IPS DF 6.9 (cell line): ENCODE results near the gene SLC38A6.

Experiments
- DNase-seq: peaks from one replicate; pipeline ENCODE4 v3.0.0-alpha.2; 2013; ENCODE audit warnings: low read depth, low spot score
- H3K27ac ChIP-seq: one replicate; pipeline ENCODE4 v1.5.1; 2013; ENCODE audit warnings: low read length, control low read depth
- H3K27me3 ChIP-seq: 2 replicates; pipeline ENCODE4 v1.6.1; 2013; ENCODE audit warnings: mild to moderate bottlenecking, low read length; ENCODE audit not compliant: control insufficient read depth, insufficient read depth
- H3K36me3 ChIP-seq: 2 replicates; pipeline ENCODE4 v1.6.1; 2013; ENCODE audit warnings: low read length; ENCODE audit not compliant: control insufficient read depth, insufficient read depth
- H3K4me1 ChIP-seq: 2 replicates; pipeline ENCODE4 v1.6.1; 2013; ENCODE audit warnings: low read length; ENCODE audit not compliant: control insufficient read depth, insufficient read depth
- H3K4me3 ChIP-seq: 2 replicates; pipeline ENCODE4 v1.5.1; 2013; ENCODE audit warnings: mild to moderate bottlenecking, low read length
- H3K9me3 ChIP-seq: 2 replicates; pipeline ENCODE4 v1.6.1; 2013; ENCODE audit warnings: low read length, inconsistent platforms; ENCODE audit not compliant: control insufficient read depth, insufficient read depth
- WGBS: extraction: QIAGEN DNeasy Blood & Tissue Kit; methylation state at CpG from one replicate; pipeline ENCODE4 v1.1.7; 2013; ENCODE audit warnings: mixed read lengths, missing lambda C conversion rate; ENCODE audit not compliant: insufficient read length, insufficient coverage; 5-methylcytosine and 5-hydroxymethylcytosine counted together

Gene SLC38A6

GRCh38 chr14:60980811-60981632 is at the start of gene SLC38A6, which contains the start of gene TRMT5:
Gene SLC38A6, plus strand, starts transcription at chr14:60981245. Its CDS starts 33 bp downstream, at chr14:60981278.
Gene TRMT5, minus strand, starts transcription at chr14:60981079. Its CDS starts 106 bp downstream, at chr14:60980973.
- H3K4me3 ChIP-seq: peak within 1 kb of the TSS; percentile 66
- H3K4me1 ChIP-seq: no peaks in the 10 kb centered on the region
- no peaks in the 10 kb centered on the region for H3K36me3 ChIP-seq
- no CpG with 5 or more reads among the region's 59 CpGs for WGBS
- H3K27ac ChIP-seq: no peak within 1 kb of the TSS
- no peaks in the 10 kb centered on the region for H3K27me3 ChIP-seq
- DNase-seq: peak; percentile 73
- H3K9me3 ChIP-seq: no peaks in the 10 kb centered on the region

DNA sequence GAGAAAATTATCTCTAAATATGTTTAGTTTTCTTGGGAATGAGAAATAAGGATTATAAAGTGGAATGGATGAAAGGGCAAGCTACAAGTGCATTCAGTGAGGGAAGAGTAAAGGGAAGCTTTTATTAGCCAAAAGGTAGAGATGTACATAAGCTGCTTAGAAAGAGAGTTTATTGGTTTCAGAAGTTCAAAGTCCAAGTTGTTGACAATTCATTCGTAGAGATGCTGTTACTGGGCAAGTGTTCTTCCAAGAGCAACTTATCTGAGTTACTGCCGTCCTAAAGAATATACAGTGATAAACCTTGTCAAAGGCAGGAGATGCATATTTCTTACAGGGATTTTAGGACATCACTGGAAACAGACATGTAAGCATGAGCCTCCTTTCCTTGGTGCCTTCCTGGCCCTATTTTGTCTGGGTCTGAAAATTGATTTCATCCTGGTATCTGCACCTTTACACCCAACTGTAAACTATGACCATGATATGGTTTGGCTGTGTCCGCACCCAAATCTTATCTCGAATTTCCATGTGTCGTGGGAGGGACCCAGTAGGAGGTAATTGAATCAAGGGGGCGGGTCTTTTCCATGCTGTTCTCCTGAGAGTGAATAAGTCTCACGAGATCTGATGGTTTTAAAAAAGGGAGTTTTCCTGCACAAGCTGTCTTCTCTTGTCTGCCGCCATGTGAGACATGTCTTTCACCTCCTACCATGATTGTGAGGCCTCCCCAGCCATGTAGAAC is 47.0 kb upstream of the SLC38A6 start:
- no CpG with 5 or more reads among the region's 8 CpGs for WGBS
- Histone ChIP-seq H3K9me3 (no peaks in the 10 kb centered on the region), H3K27ac (no peak overlapping the region), H3K4me3 (no peak overlapping the region), H3K27me3 (no peaks in the 10 kb centered on the region), H3K36me3 (no peaks in the 10 kb centered on the region), H3K4me1 (no peaks in the 10 kb centered on the region)
- no peak for DNase-seq

DNA sequence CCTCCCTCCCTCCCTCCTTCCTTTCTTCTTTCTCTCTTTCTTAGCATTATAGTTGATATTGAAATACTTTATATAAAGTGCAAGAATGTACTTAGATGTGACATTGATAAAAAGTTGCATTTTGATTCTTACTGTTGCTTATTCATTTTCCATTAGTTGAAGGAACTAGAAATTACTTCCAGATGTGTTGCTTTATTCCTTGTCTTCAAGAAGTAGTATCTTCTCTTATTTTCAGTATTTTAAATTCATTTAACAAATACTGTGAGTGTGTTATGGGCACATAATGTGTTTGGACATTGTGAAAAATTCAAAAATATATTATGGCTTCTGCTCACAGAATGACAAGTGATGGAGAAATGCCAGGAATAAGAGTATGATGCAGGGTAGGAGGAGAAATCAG is 45.7 kb upstream of the SLC38A6 start:
- Histone ChIP-seq H3K36me3 (no peaks in the 10 kb centered on the region), H3K4me1 (no peaks in the 10 kb centered on the region), H3K9me3 (no peaks in the 10 kb centered on the region), H3K4me3 (no peak overlapping the region), H3K27ac (no peak overlapping the region), H3K27me3 (no peaks in the 10 kb centered on the region)
- no peak for DNase-seq

DNA sequence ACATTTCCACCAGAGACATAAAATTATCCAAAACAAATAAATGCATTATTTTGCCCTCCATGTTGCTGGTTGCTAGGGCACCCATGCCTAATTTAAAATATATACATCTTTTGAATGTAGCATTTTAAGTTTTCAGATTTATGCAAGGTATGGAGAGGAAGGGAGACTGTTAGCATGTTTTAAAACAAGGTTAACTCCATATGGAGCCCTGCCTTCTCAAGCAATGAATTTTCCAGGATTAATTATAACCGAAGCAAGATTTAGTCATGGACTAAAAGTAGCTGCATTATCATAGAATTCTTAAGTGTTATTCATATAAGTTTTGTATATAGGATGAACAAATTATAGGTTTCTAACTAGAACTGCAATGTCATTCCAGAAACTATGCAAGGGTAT is 37.4 kb upstream of the SLC38A6 start:
- no peaks in the 10 kb centered on the region for H3K9me3 ChIP-seq
- no peak for DNase-seq
- no peaks in the 10 kb centered on the region for H3K27me3 ChIP-seq
- H3K36me3 ChIP-seq: no peaks in the 10 kb centered on the region
- no peaks in the 10 kb centered on the region for H3K4me1 ChIP-seq
- no CpG with 5 or more reads among the region's 1 CpG for WGBS
- no peak overlapping the region for H3K4me3 ChIP-seq
- H3K27ac ChIP-seq: no peak overlapping the region

DNA sequence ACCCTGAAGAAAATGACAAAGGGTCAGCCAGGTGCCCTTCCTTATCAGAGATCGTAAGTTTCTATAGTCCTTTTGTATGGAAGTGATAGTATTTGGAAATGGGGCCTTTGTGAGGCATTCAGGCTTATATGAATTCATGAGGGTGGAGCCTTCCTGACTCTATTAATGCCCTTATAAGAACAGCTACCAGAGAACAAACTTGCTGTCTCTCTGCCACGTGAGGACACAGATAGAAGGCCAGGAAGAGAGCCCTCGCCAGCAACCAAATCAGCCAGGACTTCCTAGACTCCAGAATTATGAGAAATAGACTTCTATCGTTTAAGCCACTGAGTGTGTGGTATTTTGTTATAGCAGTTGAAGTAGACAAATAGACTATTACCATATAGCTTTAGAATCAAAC is 36.8 kb upstream of the SLC38A6 start:
- Histone ChIP-seq H3K4me1 (no peaks in the 10 kb centered on the region), H3K27ac (no peak overlapping the region), H3K27me3 (no peaks in the 10 kb centered on the region), H3K4me3 (no peak overlapping the region), H3K9me3 (no peaks in the 10 kb centered on the region), H3K36me3 (no peaks in the 10 kb centered on the region)
- no CpG with 5 or more reads among the region's 4 CpGs for WGBS
- no peak for DNase-seq

GRCh38 chr14:60945984-60946383 is 35.1 kb upstream of the SLC38A6 start:
- no peak overlapping the region for H3K27ac ChIP-seq
- H3K4me1 ChIP-seq: no peaks in the 10 kb centered on the region
- H3K36me3 ChIP-seq: no peaks in the 10 kb centered on the region
- DNase-seq: no peak
- H3K9me3 ChIP-seq: no peaks in the 10 kb centered on the region
- WGBS: no CpG with 5 or more reads among the region's 1 CpG
- no peaks in the 10 kb centered on the region for H3K27me3 ChIP-seq
- H3K4me3 ChIP-seq: no peak overlapping the region

DNA sequence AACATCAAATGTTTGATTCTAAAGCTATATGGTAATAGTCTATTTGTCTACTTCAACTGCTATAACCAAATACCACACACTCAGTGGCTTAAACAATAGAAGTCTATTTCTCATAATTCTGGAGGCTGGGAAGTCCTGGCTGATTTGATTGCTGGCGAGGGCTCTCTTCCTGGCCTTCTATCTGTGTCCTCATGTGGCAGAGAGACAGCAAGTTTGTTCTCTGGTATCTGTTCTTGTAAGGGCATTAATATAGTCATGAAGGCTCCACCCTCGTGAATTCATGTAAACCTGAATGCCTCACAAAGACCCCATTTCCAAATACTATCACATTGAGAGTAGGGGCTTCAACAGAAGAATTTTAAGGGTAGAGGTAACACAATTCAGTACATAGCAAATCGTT is 34.3 kb upstream of the SLC38A6 start:
- H3K4me3 ChIP-seq: no peak overlapping the region
- no peaks in the 10 kb centered on the region for H3K27me3 ChIP-seq
- no peak for DNase-seq
- no CpG with 5 or more reads among the region's 3 CpGs for WGBS
- H3K27ac ChIP-seq: no peak overlapping the region
- no peaks in the 10 kb centered on the region for H3K4me1 ChIP-seq
- no peaks in the 10 kb centered on the region for H3K9me3 ChIP-seq
- no peaks in the 10 kb centered on the region for H3K36me3 ChIP-seq

DNA sequence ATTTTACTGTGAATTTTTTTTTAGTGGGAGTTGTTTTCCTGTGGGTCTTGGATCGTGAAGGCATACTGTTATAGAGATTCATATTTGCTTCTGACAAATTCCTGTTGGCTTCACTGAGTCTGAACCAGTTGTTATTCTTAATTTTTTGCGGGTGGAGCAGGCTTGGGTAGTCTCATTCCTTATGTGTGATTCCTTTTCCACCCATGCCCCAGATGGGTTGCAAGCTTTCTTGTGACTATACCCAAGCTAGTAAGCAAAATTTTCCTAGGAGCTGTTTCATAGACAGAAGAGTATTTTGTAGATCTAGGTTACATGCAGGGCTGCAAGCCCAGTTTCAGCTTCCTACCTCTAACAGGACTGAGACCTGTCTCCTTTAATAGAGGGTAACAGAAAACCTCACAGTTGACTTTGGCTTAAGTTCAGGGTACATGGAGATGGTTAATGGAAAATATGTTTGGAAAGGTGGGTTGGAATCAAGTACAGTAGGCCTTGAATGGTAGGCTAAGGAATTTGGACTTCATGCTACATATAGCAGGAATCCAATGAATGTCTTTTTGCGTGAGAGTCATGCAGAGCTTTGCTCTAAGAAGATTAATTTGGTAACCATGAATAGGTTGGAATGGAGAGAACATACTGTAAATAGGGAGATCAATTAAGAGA is 29.1 kb upstream of the SLC38A6 start:
- no peak overlapping the region for H3K4me3 ChIP-seq
- no peaks in the 10 kb centered on the region for H3K36me3 ChIP-seq
- WGBS: no CpG with 5 or more reads among the region's 3 CpGs
- no peaks in the 10 kb centered on the region for H3K27me3 ChIP-seq
- no peak for DNase-seq
- no peaks in the 10 kb centered on the region for H3K4me1 ChIP-seq
- H3K9me3 ChIP-seq: no peaks in the 10 kb centered on the region
- no peak overlapping the region for H3K27ac ChIP-seq

DNA sequence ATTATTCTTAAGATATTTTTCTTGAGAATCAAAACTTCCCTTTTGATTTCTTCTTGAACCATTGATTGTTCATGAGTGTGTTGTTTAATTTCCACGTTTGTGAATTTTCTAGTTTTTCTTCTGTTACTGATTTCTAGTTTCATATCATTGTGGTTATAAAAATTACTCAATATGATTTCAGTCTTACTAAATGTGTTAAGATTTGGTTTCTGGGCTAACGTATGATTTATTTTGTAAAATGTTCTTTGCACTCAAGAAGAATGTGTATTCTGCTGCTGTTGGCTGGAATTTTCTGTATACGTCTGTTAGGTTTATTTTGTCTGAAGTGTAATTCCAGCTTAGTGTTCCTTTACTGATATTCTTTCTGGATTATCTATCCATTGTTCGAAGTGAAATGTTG is 24.8 kb upstream of the SLC38A6 start:
- H3K27ac ChIP-seq: no peak overlapping the region
- no peaks in the 10 kb centered on the region for H3K4me1 ChIP-seq
- H3K27me3 ChIP-seq: no peaks in the 10 kb centered on the region
- H3K4me3 ChIP-seq: no peak overlapping the region
- DNase-seq: no peak
- no peaks in the 10 kb centered on the region for H3K9me3 ChIP-seq
- no CpG with 5 or more reads among the region's 4 CpGs for WGBS
- no peaks in the 10 kb centered on the region for H3K36me3 ChIP-seq

DNA sequence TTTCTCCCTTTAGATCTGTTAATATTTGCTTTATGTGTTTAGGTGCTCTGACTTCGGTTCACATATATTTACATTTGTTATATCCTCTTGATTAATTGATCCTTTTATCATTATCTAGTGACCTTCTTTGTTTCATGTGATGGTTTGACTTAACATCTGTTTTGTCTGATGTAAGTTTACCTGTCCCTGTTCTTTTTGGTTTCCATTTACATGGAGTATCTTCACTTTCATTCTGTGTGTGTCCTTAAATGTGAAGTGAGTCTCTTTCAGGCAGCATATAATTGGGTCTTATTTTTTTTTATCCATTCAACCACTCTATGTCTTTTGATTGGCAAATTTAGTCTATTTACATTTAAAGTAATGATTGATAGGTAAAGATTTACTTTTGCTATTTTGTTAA is 24.4 kb upstream of the SLC38A6 start:
- Histone ChIP-seq H3K9me3 (no peaks in the 10 kb centered on the region), H3K27me3 (no peaks in the 10 kb centered on the region), H3K4me3 (no peak overlapping the region), H3K36me3 (no peaks in the 10 kb centered on the region), H3K4me1 (no peaks in the 10 kb centered on the region), H3K27ac (no peak overlapping the region)
- no CpG with 5 or more reads among the region's 1 CpG for WGBS
- no peak for DNase-seq
